AG09319 (cell line): ENCODE data around the gene SRP68.

Experiments used
- DNase-seq: peaks from one replicate; pipeline ENCODE4 v3.0.0-alpha.2; 2010; ENCODE audit warnings: low read depth; ENCODE audit errors: extremely low read depth
- CTCF ChIP-seq: IDR thresholded peaks from 2 replicates; pipeline ENCODE4 v1.5.1; 2011; ENCODE audit warnings: low read depth, mild to moderate bottlenecking, inconsistent platforms, low read length, moderate library complexity

The SRP68 gene

GRCh38 chr17:76034428-76035350, 37.6 kb downstream of the SRP68 start:
- TF ChIP-seq CTCF = no peak
- DNase-seq = no peak

GRCh38 chr17:76033139-76033538, 39.2 kb downstream of the SRP68 start:
- TF ChIP-seq CTCF = no peak
- DNase-seq = no peak

DNA sequence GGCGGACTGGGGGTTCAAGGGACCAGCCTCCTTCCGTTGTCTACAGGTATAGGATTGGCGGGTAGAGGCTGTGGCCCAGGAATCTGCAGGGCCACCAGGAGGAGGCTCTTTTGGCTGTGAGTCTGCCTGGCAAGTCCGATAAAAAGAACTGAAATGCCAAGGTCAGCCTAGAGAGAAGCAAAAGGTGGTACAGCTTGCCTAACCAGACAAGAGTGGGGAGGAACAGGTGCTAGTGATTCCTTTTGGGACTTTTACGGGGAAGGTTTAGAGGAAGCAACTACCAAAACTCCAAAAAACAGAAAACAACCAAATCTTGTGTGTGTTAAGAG, 39.6 kb downstream of the SRP68 start:
- no peak for TF ChIP-seq CTCF
- no peak for DNase-seq

DNA sequence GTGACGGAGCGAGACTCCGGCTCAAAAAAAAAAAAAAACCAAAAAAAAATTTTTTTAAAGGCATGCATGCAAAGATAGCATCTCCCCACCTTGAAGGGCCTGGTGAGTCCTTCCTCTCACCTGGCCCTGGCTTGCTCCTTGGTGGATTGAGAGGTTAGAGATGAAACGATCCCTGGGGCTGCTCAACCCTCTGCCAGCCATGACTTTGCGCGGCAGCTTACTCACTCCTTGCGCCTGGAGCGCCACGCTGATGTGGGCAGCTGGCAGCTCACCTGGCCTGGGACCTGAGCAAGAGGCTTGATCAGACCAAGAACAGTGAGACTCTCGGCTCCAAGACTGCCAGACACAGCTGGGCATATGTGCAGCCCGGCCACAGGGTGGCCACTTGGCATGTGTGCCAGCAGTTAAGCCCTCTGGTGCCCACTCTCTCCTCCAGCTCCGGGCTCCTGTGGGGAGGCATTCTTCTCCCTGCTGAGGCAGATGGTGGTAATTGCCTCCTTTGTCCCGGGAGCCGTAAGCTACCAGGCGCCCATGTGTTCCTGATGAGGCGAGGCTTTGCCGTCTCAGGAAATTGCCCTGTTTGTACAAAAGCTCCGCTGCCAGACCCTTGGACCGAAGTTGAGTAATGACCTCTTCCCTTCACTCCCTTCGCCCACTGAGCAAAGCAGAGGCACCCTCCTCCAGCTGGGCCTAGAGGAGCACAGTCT, 40.1 kb downstream of the SRP68 start:
- no peak for DNase-seq
- no peak; the same call in 1 of the 2 replicates for TF ChIP-seq CTCF

- no peak for DNase-seq
- no peak for TF ChIP-seq CTCF
Observed at GRCh38 chr17:76027159-76027839, 45.0 kb downstream of the SRP68 start, which contains the start of gene EVPL. TSS of gene EVPL (minus strand) at chr17:76027306. CDS start at chr17:76027198, 108 bp downstream.

DNA sequence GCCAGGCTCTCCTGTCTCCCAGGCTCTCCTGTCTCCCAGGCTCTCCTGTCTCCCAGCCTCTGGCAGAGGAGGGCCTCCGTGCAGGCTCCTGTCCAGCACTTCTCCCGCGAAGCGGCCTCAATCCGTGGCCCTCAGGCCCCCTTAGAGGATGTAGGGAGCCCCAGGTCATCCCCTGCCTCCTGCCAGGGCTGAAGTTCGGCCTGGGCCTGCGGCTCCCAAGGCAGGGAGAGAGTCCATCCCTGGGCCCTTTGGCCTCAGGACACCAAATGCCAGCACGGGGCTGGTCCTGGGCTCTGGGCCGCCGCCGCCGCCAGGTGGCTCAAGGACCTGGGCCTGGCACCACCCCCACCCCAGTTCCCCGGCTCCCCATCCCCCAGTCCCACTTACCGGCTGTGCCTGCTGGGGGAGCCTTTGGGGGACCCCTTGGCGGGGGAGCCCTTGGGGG, 45.6 kb downstream of the SRP68 start:
- no peak for DNase-seq
- TF ChIP-seq CTCF = no peak
